ENCODE measurements around the gene SLC6A9. TPM values are rescaled to one million over a fixed set of nuclear protein-coding genes. Genes with fewer than 3 reads are reported as not detected.

Gene SLC6A9
- polyA plus RNA-seq (ENCODE audit: insufficient read length in 10 of 10), result 1 to 10 TPM; 2.0 to 5.5 (median 3.8) TPM
- long read RNA-seq, donor 1, result 0 reads
- long read RNA-seq, donor 2, result 0 reads
- long read RNA-seq, donor 3, result 0 reads
- long read RNA-seq, donor 4, partial matches to known transcripts, result 0 of 1 reads
- long read RNA-seq, donor 4, other reads (novel, unspliced or antisense), result 0 of 1 reads
- long read RNA-seq, donor 5, result 0 reads
- long read RNA-seq, donor 6, result 0 reads
- long read RNA-seq, donor 7, result 0 reads
- long read RNA-seq, donor 8, result 0 reads
- long read RNA-seq, donor 9, result 0 reads

- DNase-seq, result peak; percentile 60 to 81 (median 69)
These were observed at the start of gene SLC6A9 for GRCh38 chr1:44031252-44032169. Gene SLC6A9, minus strand, starts transcription at chr1:44031462. Its CDS starts 7,185 bp downstream, at chr1:44024277.

- peak in 2 of 3 donors; percentile 11 to 21 for DNase-seq
These were observed 48.3 kb upstream of the SLC6A9 start for GRCh38 chr1:44079566-44079965.

GRCh38 chr1:44078104-44078503 is 46.8 kb upstream of the SLC6A9 start:
- no peak for DNase-seq

GRCh38 chr1:44077421-44077820 is 46.2 kb upstream of the SLC6A9 start:
- DNase-seq, result no peak

GRCh38 chr1:44076066-44076465 is 44.8 kb upstream of the SLC6A9 start:
- DNase-seq, result no peak

- DNase-seq, result no peak
These were observed 43.2 kb upstream of the SLC6A9 start for GRCh38 chr1:44074415-44074814.

- DNase-seq, result no peak
These were observed 42.3 kb upstream of the SLC6A9 start for GRCh38 chr1:44073528-44073927.

- no peak for DNase-seq
These were observed 41.6 kb upstream of the SLC6A9 start for GRCh38 chr1:44072821-44073220.

- peak in 1 of 3 donors; percentile 76 for DNase-seq
These were observed 40.9 kb upstream of the SLC6A9 start for GRCh38 chr1:44072204-44072603.

- no peak for DNase-seq
These were observed 40.2 kb upstream of the SLC6A9 start for GRCh38 chr1:44071461-44071860.

- peak in 1 of 3 donors; percentile 23 for DNase-seq
These were observed 37.2 kb upstream of the SLC6A9 start for GRCh38 chr1:44068442-44068921.

GRCh38 chr1:44067266-44068250 is 36.3 kb upstream of the SLC6A9 start:
- DNase-seq, result no peak

- no peak for DNase-seq
These were observed 31.5 kb upstream of the SLC6A9 start for GRCh38 chr1:44062656-44063179.

- DNase-seq, result no peak
These were observed 30.6 kb upstream of the SLC6A9 start for GRCh38 chr1:44061857-44062256.

- no peak for DNase-seq
These were observed 29.6 kb upstream of the SLC6A9 start for GRCh38 chr1:44060830-44061267.

GRCh38 chr1:44059664-44060355 is 28.5 kb upstream of the SLC6A9 start:
- DNase-seq, result no peak

- no peak for DNase-seq
These were observed 27.9 kb upstream of the SLC6A9 start for GRCh38 chr1:44059212-44059611.

- DNase-seq, result no peak
These were observed 26.0 kb upstream of the SLC6A9 start for GRCh38 chr1:44057293-44057692.

GRCh38 chr1:44053394-44053793 is 22.1 kb upstream of the SLC6A9 start:
- no peak for DNase-seq

GRCh38 chr1:44050261-44050660 is 19.0 kb upstream of the SLC6A9 start:
- DNase-seq, result no peak

GRCh38 chr1:44049839-44050238 is 18.6 kb upstream of the SLC6A9 start:
- peak; percentile 69 to 88 (median 79) for DNase-seq

Measured in muscle of back (tissue), 13 donors.